ENCODE results near the gene ATP7B.

ATP7B gene

DNA sequence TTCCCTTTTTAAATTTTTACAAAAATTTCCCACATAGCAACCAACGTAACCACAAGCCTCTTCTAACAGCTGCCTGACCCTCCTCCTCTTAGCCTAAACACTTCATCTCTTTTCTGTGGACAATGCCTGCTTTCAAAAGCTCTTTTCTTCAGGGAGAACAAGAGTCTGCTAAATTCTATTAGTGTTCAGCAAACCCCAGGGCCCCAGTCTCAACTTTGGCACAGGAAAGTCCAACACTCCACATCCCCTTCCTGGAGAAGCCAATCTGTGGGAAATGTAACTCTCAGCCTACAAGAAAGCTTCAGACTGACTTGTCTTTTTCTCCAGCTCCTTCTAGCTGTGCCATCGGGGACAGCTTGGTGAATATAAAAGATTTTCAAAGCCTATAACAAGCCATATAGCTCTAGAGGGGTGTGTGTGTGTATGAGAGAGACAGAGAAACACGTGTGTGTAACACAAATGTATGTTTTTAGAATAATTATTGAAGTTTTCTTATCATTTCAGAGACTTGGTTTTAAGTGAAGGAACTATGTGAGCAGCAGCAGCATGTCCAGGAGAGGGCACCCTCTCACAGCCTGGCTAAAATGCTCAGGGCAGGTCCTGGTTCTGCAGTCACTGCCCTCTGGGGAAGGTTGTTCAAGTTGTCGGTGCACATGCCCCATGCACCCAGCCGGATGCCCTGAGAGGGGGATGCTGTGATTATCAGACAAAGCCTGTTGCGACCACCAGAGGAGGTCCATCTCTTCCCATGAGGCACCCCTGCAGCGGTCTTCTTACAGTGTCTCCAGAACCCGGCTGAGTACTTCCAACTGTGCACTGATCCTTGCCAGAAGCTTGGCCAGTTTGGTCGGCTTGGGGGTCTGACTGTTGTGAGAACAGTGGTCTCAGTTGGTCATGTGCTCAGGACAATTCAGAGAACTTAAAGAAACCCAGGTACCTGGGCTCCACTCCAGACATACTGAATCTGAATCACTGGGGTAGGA, 115.1 kb downstream of the ATP7B start:
- peak in 28 of 51 donors; percentile 1 to 64 (median 28) for DNase-seq

DNA sequence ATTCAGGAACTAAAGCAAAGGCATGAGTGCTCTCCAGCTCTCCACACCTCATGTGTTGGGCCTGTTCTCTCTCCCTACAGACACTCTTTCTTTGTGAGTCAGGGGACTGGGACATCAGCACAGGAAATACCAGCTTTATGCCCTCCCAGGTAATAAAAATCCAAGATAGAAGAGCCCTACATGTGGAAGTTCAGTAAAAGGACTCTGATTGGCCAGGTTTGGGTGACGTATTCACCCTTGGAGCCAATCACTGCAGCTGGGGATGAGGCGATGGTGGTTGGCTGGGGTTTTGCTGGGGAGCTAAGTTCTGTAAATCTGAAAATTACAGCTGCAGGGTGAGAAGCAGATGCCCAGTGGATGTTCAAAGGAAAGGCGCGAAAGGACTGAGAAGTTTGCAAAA, 117.0 kb downstream of the ATP7B start:
- DNase-seq: no peak

DNA sequence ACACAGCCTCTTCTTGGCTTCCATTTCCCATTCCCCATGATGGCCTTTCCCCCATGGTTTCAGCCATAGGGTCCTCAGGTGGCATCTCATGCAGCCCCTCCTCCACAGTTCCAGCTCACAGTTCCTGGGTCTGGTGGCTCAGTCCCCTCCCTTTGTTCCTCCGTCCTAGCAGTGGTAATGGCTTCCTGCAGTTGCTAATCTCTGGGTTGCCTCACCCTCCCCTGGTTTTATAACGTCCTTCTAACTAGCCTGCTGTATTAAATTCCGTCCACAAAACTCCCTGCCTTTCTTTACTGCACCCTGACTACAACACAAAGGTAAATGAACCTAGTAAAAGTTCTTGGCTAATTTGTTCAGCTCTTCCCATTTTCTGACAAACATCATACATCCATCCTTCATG, 118.6 kb downstream of the ATP7B start:
- DNase-seq: no peak

DNA sequence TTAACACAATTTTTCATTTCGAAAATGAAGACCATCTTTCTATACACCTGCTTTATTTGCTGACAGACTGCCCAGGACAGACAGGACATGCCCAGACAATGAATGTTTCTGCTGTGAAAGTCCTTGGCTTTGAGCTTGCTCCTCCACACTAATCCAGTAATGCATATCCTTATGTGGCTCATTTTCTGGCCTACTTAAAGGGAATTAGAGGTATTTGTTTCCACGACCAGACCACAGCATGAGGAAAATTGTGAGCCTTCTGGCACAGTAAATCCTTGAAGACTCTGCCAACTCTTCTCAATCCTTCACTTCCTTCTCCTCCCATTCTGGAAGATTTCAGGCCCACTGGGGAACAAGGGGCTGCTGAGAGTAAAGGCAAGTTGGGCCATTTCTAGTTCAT, 123.8 kb downstream of the ATP7B start:
- DNase-seq: no peak

DNA sequence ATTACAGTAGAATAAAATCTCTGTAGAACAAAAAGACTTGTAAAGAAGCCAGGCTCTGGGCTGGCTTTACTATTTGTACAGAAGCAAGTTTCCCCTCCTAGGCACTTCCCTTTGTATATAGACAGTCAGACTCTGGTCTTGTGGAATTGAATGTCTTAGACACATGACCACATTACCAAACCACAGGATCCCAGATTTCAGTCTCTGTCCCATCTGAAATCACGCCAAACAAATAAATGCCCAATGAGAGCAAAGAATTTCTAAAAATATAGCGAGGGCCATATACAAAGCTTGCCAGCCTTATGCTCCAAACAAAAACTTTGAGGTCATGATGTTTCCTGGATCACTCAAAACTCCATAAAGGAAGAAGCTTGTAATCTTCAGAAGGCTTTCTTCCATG, 125.6 kb downstream of the ATP7B start:
- no peak for DNase-seq

DNA sequence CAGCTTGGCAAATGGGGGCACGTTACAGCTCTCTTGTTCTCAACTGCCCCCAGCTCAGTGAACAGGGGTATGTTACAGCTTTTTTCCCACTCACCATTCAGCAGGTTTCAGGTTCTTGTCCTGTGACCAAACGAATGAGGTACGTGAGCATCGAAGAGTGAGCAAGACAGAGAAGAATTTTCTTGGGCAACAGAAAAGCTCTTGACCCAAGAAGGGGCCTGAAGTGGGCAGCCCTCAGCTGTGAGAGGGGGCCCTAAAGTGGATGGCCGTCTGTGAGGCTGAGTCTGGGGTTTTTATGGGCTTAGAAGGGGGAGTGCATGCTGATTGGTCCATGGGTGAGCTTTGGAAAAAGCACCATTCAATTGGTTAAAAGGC, 128.0 kb downstream of the ATP7B start:
- no peak for DNase-seq
